Ascending aorta (tissue), 2 donors: ENCODE data around the gene PIK3CD. TPM values are rescaled to one million over a fixed set of nuclear protein-coding genes. Genes with fewer than 3 reads are reported as not detected.

Experiments used
- DNase-seq, 2 donors: peaks; one replicate each; pipeline ENCODE4 v3.0.0-alpha.2; 2019; ENCODE audit warnings: low spot score in 2 of 2
- H3K27ac ChIP-seq, 2 donors: fragments of 200-600 bp; sonication (generic); one replicate each; pipeline ENCODE4 v1.5.1; 2016 to 2017; ENCODE audit warnings: mild to moderate bottlenecking in 1 of 2
- H3K27me3 ChIP-seq: fragments of 200-600 bp; sonication (generic); one replicate; pipeline ENCODE4 v1.5.1; 2017
- H3K36me3 ChIP-seq, 2 donors: fragments of 200-600 bp; sonication (generic); one replicate each; pipeline ENCODE4 v1.5.1; 2016
- H3K4me1 ChIP-seq, 2 donors: fragments of 200-600 bp; sonication (generic); one replicate each; pipeline ENCODE4 v1.5.1; 2016 to 2017; ENCODE audit warnings: mild to moderate bottlenecking in 1 of 2
- H3K4me3 ChIP-seq, 2 donors: fragments of 200-600 bp; sonication (generic); one replicate each; pipeline ENCODE4 v1.5.1; 2016 to 2017; ENCODE audit warnings: mild to moderate bottlenecking in 1 of 2
- H3K9me3 ChIP-seq, 2 donors: fragments of 200-600 bp; sonication (generic); one replicate each; pipeline ENCODE4 v1.5.1; 2016
- intact Hi-C: fragments of 100-400 bp; cut with DNase I; formaldehyde crosslinking; loops from one replicate; pipeline ENCODE4 v1.15.1; 2023
- total RNA-seq: library from RNA; depleted of rRNA; stranded (reverse); fragments of >200 nt; gene quantifications from one replicate; pipeline ENCODE4 v1.1.0, GENCODE V29; 2016
- TF ChIP-seq, protein P1 (sequence below), 3 experiments: fragments of 200-600 bp in 2 of 3; fragments of 450-650 bp in 1 of 3; sonication (generic) in 2 of 3; IDR thresholded peaks; one replicate each; pipeline ENCODE4 v1.5.1; 2016 to 2019; ENCODE audit warnings: antibody characterized with exemption in 3 of 3, mild to moderate bottlenecking in 1 of 3, moderate library complexity in 1 of 3

The PIK3CD gene
- total RNA-seq, 1 donor from 2014 or later = 19.7 TPM

DNA sequence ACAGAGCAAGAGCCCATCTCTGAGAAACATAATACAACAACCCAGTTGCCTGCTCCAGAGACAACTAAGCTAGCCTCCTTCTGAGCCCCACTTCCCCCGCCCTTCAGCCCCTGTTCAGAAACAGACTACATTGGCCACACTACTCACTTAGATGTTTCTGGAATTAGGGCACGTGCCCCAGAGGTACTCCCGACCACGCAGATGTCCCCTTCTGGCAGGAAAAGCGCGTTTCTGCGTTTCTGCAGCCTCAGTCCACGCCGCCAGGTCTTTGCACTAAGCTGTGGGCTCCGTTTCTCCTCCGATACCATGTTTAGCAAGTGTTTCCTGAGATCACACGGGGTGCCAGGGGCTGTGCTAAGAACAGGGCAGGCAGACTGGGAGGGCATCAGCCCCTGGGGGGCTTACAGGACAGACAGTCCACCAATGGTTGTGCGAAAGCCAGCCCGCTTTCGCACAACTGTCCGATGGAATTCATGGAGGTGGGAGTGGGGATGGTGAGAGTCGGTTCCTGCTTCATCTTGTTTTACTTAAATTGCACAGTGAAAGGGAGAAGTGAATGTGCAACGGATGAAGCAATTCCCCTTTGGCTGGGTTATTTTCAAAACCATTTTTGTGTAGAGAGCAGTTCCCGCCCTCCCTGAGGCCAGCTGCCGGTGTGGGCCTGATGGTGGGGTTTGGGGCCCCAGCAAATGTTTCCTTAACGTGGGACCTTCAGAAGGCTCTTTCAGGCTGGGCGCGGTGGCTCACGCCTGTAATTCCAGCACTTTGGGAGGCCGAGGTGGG, 2.7 kb downstream of the PIK3CD start:
- peaks cover 7 to 12% of the 10 kb centered on the region in 2 donors for H3K4me1 ChIP-seq
- no peaks in the 10 kb centered on the region for H3K36me3 ChIP-seq
- no peak overlapping the region for H3K27ac ChIP-seq
- TF ChIP-seq, protein P1, sequence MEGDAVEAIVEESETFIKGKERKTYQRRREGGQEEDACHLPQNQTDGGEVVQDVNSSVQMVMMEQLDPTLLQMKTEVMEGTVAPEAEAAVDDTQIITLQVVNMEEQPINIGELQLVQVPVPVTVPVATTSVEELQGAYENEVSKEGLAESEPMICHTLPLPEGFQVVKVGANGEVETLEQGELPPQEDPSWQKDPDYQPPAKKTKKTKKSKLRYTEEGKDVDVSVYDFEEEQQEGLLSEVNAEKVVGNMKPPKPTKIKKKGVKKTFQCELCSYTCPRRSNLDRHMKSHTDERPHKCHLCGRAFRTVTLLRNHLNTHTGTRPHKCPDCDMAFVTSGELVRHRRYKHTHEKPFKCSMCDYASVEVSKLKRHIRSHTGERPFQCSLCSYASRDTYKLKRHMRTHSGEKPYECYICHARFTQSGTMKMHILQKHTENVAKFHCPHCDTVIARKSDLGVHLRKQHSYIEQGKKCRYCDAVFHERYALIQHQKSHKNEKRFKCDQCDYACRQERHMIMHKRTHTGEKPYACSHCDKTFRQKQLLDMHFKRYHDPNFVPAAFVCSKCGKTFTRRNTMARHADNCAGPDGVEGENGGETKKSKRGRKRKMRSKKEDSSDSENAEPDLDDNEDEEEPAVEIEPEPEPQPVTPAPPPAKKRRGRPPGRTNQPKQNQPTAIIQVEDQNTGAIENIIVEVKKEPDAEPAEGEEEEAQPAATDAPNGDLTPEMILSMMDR (IDR thresholded peaks at IDR 0.05) = no peak
- DNase-seq = no peak
- intact Hi-C loops = no loop called here
- H3K9me3 ChIP-seq = no peaks in the 10 kb centered on the region
- no peaks in the 10 kb centered on the region for H3K27me3 ChIP-seq
- peak overlapping the region in 1 of 2 donors; percentile 66 for H3K4me3 ChIP-seq

DNA sequence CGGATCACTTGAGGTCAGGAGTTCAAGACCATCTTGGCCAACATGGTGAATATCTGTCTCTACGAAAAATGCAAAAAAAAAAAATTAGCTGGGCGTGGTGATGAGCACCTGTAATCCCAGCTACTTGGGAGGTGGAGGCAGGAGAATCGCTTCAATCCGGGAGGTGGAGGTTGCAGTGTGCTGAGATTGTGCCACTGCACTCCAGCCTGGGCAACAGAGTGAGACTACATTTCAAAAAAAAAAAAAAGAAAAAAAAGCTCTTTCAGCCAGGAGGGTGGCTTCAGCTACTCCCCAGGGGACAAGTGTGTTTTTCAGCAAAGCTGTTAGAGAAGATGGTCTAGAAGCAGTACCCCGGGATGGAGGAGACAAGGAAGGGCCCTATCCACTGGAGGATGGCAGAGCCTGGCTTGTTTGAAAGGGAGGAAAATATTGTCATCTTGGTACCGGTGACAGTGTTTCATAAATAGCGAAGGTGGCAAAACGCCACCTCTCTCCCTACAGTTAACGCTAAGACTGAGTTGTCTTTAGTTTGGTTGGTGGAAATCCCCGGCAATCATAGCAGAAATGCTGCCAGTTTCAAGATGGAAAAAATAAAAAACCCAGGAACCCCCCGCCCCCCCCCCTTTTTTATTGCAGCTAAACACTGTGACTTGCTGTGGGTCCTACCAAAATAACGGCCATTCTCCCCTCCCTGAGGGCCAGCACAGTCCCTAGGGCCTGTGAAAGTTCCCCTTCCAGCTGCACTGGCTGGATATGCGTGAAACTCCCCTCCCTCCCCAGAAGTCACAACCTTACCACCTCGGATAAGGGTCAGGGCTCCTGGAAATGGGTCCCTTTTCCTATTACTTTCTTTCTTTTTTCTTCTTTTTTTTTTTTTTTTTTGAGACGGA, 3.5 kb downstream of the PIK3CD start:
- intact Hi-C loops = no loop called here
- TF ChIP-seq, protein P1 (IDR thresholded peaks at IDR 0.05) = no peak
- no peaks in the 10 kb centered on the region for H3K27me3 ChIP-seq
- H3K27ac ChIP-seq = no peak overlapping the region
- no peaks in the 10 kb centered on the region for H3K9me3 ChIP-seq
- no peak for DNase-seq
- H3K4me1 ChIP-seq = peaks cover 7 to 12% of the 10 kb centered on the region in 2 donors
- H3K4me3 ChIP-seq = no peak overlapping the region
- no peaks in the 10 kb centered on the region for H3K36me3 ChIP-seq

DNA sequence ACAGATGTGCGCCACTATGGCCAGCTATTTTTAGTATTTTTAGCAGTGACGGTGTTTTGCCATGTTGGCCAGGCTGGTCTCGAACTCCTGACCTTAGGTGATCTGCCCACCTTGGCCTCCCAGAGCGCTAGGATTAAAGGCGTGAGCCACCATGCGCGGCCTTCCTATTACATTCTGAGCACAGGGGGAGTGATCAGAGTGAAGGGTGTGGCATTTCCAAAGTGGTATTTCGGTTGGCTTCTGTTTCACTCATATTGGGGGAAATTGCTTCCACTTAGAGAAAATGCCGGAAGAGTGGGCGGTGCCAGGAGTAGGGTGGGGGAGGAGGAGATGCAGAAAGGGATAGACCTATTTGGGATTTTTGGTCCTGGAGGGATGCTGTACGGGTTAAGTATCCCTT, 4.3 kb downstream of the PIK3CD start:
- Histone ChIP-seq H3K36me3 (no peaks in the 10 kb centered on the region), H3K4me3 (no peak overlapping the region), H3K27me3 (no peaks in the 10 kb centered on the region), H3K4me1 (peaks cover 7 to 12% of the 10 kb centered on the region in 2 donors), H3K27ac (no peak overlapping the region), H3K9me3 (no peaks in the 10 kb centered on the region)
- TF ChIP-seq, protein P1 (IDR thresholded peaks at IDR 0.05) = no peak
- intact Hi-C loops = no loop called here
- no peak for DNase-seq

DNA sequence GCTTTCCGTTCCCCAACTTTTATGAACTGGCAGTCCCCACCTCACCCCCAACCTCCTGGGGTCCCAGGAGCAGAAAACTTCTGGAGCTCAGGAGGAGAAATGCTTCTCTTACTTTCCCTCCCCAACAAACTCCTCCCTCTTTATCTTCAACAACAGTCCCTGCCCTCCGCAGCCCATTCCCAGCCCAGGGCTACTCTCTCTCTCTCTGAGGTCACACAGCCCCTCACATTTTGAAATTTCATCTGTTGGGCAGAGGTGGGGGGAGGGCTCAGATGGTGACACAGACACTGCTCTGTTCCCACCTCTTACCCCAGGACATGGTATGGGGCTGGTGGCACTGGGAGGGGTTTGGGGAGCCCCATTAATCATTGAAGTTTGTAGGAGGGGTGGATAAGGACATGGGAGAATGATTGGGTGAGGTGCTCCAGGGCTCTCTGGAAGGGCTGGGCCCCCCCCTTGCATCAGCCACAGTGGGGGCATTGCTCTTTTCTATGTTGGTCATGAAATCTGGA, 6.0 kb downstream of the PIK3CD start:
- no peak overlapping the region for H3K4me3 ChIP-seq

DNA sequence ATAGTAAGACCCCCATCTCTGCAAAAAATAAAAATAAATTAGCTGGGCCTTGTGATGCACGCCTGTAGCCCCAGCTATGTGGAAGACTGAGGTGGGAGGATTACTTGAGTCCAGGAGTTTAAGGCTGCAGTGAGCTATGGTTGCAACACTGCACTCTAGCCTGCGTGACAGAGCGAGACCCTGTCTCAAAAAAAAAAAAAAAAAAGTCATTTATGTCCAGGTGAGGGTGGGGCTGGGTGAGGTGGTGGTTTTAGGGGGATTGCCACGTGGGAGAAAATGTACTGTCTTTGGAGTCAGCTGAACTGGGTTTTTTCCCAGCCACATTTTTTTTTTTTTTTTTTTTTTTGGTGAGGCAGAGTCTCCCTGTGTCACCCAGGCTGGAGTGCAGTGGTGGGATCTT, 6.7 kb downstream of the PIK3CD start:
- Histone ChIP-seq H3K9me3 (no peaks in the 10 kb centered on the region), H3K27ac (no peak overlapping the region), H3K4me1 (no peaks in the 10 kb centered on the region), H3K36me3 (no peaks in the 10 kb centered on the region), H3K4me3 (no peak overlapping the region), H3K27me3 (no peaks in the 10 kb centered on the region)
- TF ChIP-seq, protein P1 (IDR thresholded peaks at IDR 0.05) = no peak
- intact Hi-C loops = no loop called here
- DNase-seq = no peak

More for the DNA sequence above, 6.0 kb downstream of the PIK3CD start:
- intact Hi-C loops = no loop called here
- DNase-seq = no peak
- no peaks in the 10 kb centered on the region for H3K4me1 ChIP-seq
- H3K27ac ChIP-seq = no peak overlapping the region
- TF ChIP-seq, protein P1 (IDR thresholded peaks at IDR 0.05) = no peak
- no peaks in the 10 kb centered on the region for H3K36me3 ChIP-seq
- no peaks in the 10 kb centered on the region for H3K9me3 ChIP-seq
- H3K27me3 ChIP-seq = no peaks in the 10 kb centered on the region
